CD4-positive, alpha-beta T cell treated with Interleukin-2 at 100 ng/mL for 4 hours (primary cell): ENCODE measurements around the gene CEP162.
"Not testable (repeated sequence)": the region's sequence is repeated elsewhere in the genome, so short reads cannot be mapped to it uniquely, and the experiment has no call there.

Source experiments
- DNase-seq: peaks from one replicate; pipeline ENCODE4 v3.0.0-alpha.2; 2020; ENCODE audit warnings: low spot score

Gene CEP162

GRCh38 chr6:84242265-84242664 lies 14.8 kb upstream of the CEP162 start:
- DNase-seq, result no peak

- DNase-seq, result no peak
Measured at GRCh38 chr6:84228198-84228543, 728 bp upstream of the CEP162 start.

GRCh38 chr6:84227044-84227433 lies 404 bp downstream of the CEP162 start:
- no peak for DNase-seq

- no peak for DNase-seq
Measured at GRCh38 chr6:84224251-84224650, 3.2 kb downstream of the CEP162 start.

- not testable (repeated sequence) for DNase-seq
Measured at GRCh38 chr6:84223608-84224007, 3.8 kb downstream of the CEP162 start.

GRCh38 chr6:84222426-84222825 lies 5.0 kb downstream of the CEP162 start:
- DNase-seq, result no peak

- peak; percentile 33 for DNase-seq
Measured at GRCh38 chr6:84220809-84221409, 6.5 kb downstream of the CEP162 start.

GRCh38 chr6:84218091-84218490 lies 9.4 kb downstream of the CEP162 start:
- DNase-seq, result no peak

GRCh38 chr6:84213217-84213616 lies 14.2 kb downstream of the CEP162 start:
- no peak for DNase-seq

GRCh38 chr6:84204011-84204410 lies 23.4 kb downstream of the CEP162 start:
- no peak for DNase-seq

GRCh38 chr6:84199987-84200386 lies 27.5 kb downstream of the CEP162 start:
- not testable (repeated sequence) for DNase-seq

- DNase-seq, result no peak
Measured at GRCh38 chr6:84197708-84198107, 29.7 kb downstream of the CEP162 start.

- no peak for DNase-seq
Measured at GRCh38 chr6:84193114-84193708, 34.2 kb downstream of the CEP162 start.

GRCh38 chr6:84191802-84192201 lies 35.6 kb downstream of the CEP162 start:
- DNase-seq, result no peak

- DNase-seq, result not testable (repeated sequence)
Measured at GRCh38 chr6:84189356-84189755, 38.1 kb downstream of the CEP162 start.

GRCh38 chr6:84183430-84183829 lies 44.0 kb downstream of the CEP162 start:
- no peak for DNase-seq

GRCh38 chr6:84182001-84182400 lies 45.4 kb downstream of the CEP162 start:
- no peak for DNase-seq

GRCh38 chr6:84177241-84177640 lies 50.2 kb downstream of the CEP162 start:
- no peak for DNase-seq

- DNase-seq, result no peak
Measured at GRCh38 chr6:84172574-84172973, 54.9 kb downstream of the CEP162 start.

- DNase-seq, result no peak
Measured at GRCh38 chr6:84172080-84172479, 55.4 kb downstream of the CEP162 start.

- no peak for DNase-seq
Measured at GRCh38 chr6:84167457-84167856, 60.0 kb downstream of the CEP162 start.

- no peak for DNase-seq
Measured at GRCh38 chr6:84166395-84166794, 61.0 kb downstream of the CEP162 start.

- not testable (repeated sequence) for DNase-seq
Measured at GRCh38 chr6:84164328-84164727, 63.1 kb downstream of the CEP162 start.

GRCh38 chr6:84161190-84161589 lies 66.3 kb downstream of the CEP162 start:
- DNase-seq, result no peak
